ENCODE measurements around the gene DYDC2. TPM values are rescaled to one million over a fixed set of nuclear protein-coding genes. Genes with fewer than 3 reads are reported as not detected.

Gene DYDC2
- total RNA-seq, 1 experiment from 2014 or later = 1.9 TPM

- H3K4me1 Mint-ChIP-seq = peaks cover 39% of the 10 kb centered on the region
- DNase-seq (ENCODE audit: low spot score) (no peak), ATAC-seq (peak; percentile 38)
- no peaks in the 10 kb centered on the region for H3K36me3 Mint-ChIP-seq
- peaks cover 26% of the 10 kb centered on the region for H3K27me3 Mint-ChIP-seq (ENCODE audit: low read depth)
- POLR2A ChIA-PET = interaction anchor here (0.5 to 1.9 kb wide), 9 partner anchors 19 to 1467 kb away, joined by 3 to 12 read pairs (median 4); partner anchors contain the start of genes DYDC1 and DYDC2
- TF ChIP-seq ZNF281 (CRISPR knock-in tag; IDR thresholded peaks at IDR 0.05) (no peak), HMGXB4 (CRISPR knock-in tag; IDR thresholded peaks at IDR 0.05) (0 out of 2 replicates have a peak, but pooled peaks have one; percentile 0), ZNF121 (CRISPR knock-in tag; IDR thresholded peaks at IDR 0.05) (peak; percentile 45; the same call in 1 of the 2 replicates)
- peak overlapping the region; percentile 60 for H3K27ac Mint-ChIP-seq
- CTCF ChIA-PET = interaction anchor here (0.6 to 3.4 kb wide), 21 partner anchors 11 to 517 kb away, joined by 3 to 25 read pairs (median 4); no protein-coding TSS in a partner anchor
- no peaks in the 10 kb centered on the region for H3K9me3 Mint-ChIP-seq
- peak overlapping the region; percentile 88 for H3K4me3 Mint-ChIP-seq
Measured at GRCh38 chr10:80407812-80408241, 51.2 kb downstream of the DYDC2 start.

GRCh38 chr10:80408242-80409101 is 51.9 kb downstream of the DYDC2 start, which contains the start of gene PRXL2A:
Gene PRXL2A (plus strand): TSS chr10:80408551. CDS start chr10:80420468, 11,917 bp downstream.
- DNase-seq (ENCODE audit: low spot score) (peak; percentile 94), ATAC-seq (peak; percentile 95)
- Mint-ChIP-seq H3K36me3 (no peaks in the 10 kb centered on the region), H3K27ac (peak within 1 kb of the TSS; percentile 60), H3K4me1 (peaks cover 44% of the 10 kb centered on the region), H3K9me3 (no peaks in the 10 kb centered on the region), H3K4me3 (peak within 1 kb of the TSS; percentile 88), H3K27me3 (ENCODE audit: low read depth) (peaks cover 26% of the 10 kb centered on the region)
- CTCF ChIA-PET = interaction anchor here (0.6 to 3.4 kb wide), 21 partner anchors 10 to 516 kb away, joined by 3 to 25 read pairs (median 4); no protein-coding TSS in a partner anchor
- POLR2A ChIA-PET = interaction anchor here (0.5 to 1.9 kb wide), 10 partner anchors 18 to 1466 kb away, joined by 3 to 12 read pairs (median 4); partner anchors contain the start of genes DYDC1 and DYDC2
- TF ChIP-seq HMGXB4 (CRISPR knock-in tag; IDR thresholded peaks at IDR 0.05) (peak; percentile 59), GABPB1 (CRISPR knock-in tag; IDR thresholded peaks at IDR 0.05) (peak; percentile 45; the same call in 1 of the 2 replicates), ZNF232 (CRISPR knock-in tag; IDR thresholded peaks at IDR 0.05) (peak; percentile 34; the same call in 1 of the 2 replicates), FOXJ3 (CRISPR knock-in tag; IDR thresholded peaks at IDR 0.05; ENCODE audit: borderline replicate concordance) (no peak), TEAD1 (CRISPR knock-in tag; IDR thresholded peaks at IDR 0.05) (peak; percentile 50; the same call in 1 of the 2 replicates), ERG (CRISPR knock-in tag; IDR thresholded peaks at IDR 0.05) (no peak), ESRRA (CRISPR knock-in tag; IDR thresholded peaks at IDR 0.05; ENCODE audit: borderline replicate concordance) (no peak), TCF7 (CRISPR knock-in tag; IDR thresholded peaks at IDR 0.05; ENCODE audit: low read depth) (no peak), CREB1 (CRISPR knock-in tag; IDR thresholded peaks at IDR 0.05) (0 out of 2 replicates have a peak, but pooled peaks have one; percentile 12), CDX4 (CRISPR knock-in tag; IDR thresholded peaks at IDR 0.05; ENCODE audit: borderline replicate concordance) (no peak), CREM (CRISPR knock-in tag; IDR thresholded peaks at IDR 0.05) (peak; percentile 71), ELF4 (CRISPR knock-in tag; IDR thresholded peaks at IDR 0.05; ENCODE audit: low read depth) (0 out of 2 replicates have a peak, but pooled peaks have one; percentile 84), E2F5 (CRISPR knock-in tag; IDR thresholded peaks at IDR 0.05) (peak; percentile 84), PREB (CRISPR knock-in tag; IDR thresholded peaks at IDR 0.05; ENCODE audit: borderline replicate concordance) (0 out of 2 replicates have a peak, but pooled peaks have one; percentile 40), ZNF416 (CRISPR knock-in tag; IDR thresholded peaks at IDR 0.05) (0 out of 2 replicates have a peak, but pooled peaks have one; percentile 57)
